Measurements from ENCODE around the gene TOB2.
"Not testable (repeated sequence)": the region's sequence is repeated elsewhere in the genome, so short reads cannot be mapped to it uniquely, and the experiment has no call there.

Gene TOB2

DNA sequence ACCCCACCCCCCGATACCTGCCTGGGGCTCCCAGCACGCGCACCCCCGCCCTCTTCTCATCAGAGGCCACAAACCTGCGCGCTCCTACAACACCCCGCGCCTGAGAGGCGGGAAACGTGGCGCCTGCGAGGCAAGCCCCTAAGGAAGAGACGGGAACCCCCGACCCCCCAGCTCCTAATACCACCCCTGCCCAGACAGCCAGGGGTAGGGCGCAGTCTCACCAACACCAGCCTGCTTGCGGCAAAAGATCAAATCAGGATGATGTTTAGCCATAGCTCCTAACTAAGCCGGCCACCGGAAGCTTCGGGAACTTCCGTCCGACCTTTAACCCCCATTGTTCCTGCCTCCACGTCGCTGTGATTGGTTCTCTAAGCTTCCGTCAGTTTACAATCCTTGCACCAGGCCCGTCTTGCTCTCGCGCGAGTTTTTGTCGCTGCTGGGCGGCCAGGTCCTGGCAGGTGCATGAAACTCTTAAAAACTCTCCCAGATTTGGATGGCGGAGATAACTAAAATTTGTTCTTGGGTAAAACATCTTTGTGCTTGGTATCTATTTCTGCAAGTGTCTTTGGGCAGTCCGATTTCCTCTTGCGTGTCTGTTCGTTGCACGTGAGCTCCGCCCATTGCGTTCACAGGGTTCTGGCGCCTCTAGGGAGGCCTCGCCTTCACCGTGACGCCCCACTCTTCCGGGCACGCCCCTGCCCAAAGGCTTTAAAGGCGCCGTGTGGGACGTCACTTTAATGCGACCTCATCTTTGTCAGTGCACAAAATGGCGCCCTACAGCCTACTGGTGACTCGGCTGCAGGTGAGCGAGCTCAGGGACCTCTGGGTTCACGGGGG is 22.0 kb upstream of the TOB2 start, which contains the start of the genes ACO2 and PHF5A:
Gene ACO2 (plus strand): TSS at position 737 of the 837 bp plus-strand sequence. CDS start 30 bp downstream, at position 767.
Gene PHF5A (minus strand): TSS at position 312 of the 837 bp plus-strand sequence. CDS start 39 bp downstream, at position 273.
- TF ChIP-seq, protein P1, sequence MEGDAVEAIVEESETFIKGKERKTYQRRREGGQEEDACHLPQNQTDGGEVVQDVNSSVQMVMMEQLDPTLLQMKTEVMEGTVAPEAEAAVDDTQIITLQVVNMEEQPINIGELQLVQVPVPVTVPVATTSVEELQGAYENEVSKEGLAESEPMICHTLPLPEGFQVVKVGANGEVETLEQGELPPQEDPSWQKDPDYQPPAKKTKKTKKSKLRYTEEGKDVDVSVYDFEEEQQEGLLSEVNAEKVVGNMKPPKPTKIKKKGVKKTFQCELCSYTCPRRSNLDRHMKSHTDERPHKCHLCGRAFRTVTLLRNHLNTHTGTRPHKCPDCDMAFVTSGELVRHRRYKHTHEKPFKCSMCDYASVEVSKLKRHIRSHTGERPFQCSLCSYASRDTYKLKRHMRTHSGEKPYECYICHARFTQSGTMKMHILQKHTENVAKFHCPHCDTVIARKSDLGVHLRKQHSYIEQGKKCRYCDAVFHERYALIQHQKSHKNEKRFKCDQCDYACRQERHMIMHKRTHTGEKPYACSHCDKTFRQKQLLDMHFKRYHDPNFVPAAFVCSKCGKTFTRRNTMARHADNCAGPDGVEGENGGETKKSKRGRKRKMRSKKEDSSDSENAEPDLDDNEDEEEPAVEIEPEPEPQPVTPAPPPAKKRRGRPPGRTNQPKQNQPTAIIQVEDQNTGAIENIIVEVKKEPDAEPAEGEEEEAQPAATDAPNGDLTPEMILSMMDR (IDR thresholded peaks at IDR 0.05; ENCODE audit: low read depth, low read length, missing control alignments): no peak
- DNase-seq (ENCODE audit: low read depth): peak; percentile 97
- in situ Hi-C loops (cut with HindIII; ENCODE audit: low sequenced_read_pairs): no loop called here
- peak within 1 kb of the TSS; percentile 99 for H3K4me3 ChIP-seq (ENCODE audit: low read depth, low read length)

DNA sequence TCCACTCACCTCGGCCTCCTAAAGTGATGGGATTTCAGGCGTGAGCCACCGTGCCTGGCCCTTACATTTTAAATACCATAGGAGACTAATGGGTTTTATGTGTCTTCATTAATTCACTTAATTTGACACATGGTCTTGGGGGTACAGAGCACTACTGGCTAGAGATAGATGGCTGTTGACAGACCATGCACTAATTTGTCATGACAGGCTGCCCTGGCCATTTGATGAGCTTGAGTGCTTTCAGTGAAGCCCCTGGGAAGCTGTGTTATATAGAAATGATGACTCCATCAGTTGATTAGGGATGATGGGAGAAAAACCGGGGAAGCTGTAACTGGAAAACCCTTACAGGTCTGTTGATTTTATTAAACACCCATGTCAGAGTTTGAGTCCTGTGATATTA is 15.3 kb upstream of the TOB2 start:
- in situ Hi-C loops (cut with HindIII; ENCODE audit: low sequenced_read_pairs): no loop called here
- TF ChIP-seq, protein P1 (IDR thresholded peaks at IDR 0.05; ENCODE audit: low read depth, low read length, missing control alignments): no peak
- H3K4me3 ChIP-seq (ENCODE audit: low read depth, low read length): no peak overlapping the region
- no peak for DNase-seq (ENCODE audit: low read depth)

DNA sequence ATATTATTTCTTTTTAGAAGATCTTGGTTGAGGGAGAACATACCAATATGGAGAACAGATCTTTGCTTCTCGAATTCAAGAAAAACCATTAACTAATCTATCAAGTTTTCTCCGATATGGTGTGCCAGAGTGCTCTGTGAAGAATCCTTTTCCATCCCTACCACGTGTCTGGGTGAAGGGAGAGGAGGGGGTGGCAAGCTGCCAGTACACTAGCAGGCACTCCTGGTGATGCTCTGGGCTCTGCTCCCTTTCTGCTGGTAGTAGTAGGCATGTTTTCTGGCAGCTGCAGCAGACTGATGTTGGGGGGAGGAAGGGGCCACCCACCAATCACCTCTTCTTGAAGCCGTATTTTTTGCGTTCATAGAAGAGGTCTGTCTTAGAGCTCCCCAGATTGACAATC is 13.5 kb upstream of the TOB2 start:
- in situ Hi-C loops (cut with HindIII; ENCODE audit: low sequenced_read_pairs); H3K4me3 ChIP-seq (ENCODE audit: low read depth, low read length); DNase-seq (ENCODE audit: low read depth): not testable (repeated sequence)

DNA sequence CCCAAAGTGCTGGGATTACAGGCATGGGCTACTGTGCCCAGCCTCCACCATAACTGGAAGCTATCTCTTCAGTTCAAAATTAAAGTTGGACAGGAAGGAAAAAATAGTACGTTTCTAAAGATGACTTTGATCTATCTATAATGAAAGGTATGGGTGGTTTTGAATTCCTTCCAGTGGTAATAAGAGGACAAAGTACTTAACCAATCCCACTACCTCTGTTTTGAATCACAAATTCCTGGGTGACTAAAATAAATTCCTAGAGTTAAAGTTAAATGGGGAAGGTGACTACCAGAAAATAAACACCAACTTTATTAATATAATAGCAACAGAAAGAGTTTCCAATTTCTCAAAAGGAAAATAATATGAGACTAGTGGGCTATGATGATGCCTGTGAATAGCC is 12.8 kb upstream of the TOB2 start:
- DNase-seq (ENCODE audit: low read depth): no peak
- in situ Hi-C loops (cut with HindIII; ENCODE audit: low sequenced_read_pairs): no loop called here
- TF ChIP-seq, protein P1 (IDR thresholded peaks at IDR 0.05; ENCODE audit: low read depth, low read length, missing control alignments): no peak
- H3K4me3 ChIP-seq (ENCODE audit: low read depth, low read length): no peak overlapping the region

DNA sequence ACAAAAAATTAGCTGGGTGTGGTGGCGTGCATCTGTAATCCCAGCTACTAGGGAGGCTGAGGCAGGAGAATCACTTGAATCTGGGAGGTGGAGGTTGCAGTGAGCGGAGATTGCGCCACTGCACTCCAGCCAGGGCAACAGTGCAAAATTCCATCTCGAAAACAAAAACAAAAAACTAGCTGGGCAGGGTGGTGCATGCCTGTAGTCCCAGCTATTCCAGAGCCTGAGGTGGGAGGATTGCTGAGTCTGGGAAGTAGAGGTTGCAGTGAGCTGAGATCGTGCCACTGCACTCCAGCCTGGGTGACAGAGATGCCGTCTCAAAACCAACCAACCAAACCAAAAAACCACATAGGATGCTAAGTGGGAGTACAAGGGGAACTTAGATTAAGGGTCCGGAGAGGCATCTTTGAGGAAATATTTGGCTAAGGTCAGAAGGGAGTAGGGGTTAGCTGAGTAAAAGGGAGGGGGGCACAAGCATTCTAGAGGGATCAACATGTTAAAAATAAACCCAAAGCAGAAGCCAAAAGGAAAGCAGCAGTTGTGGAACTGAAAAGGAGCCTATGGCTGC is 11.6 kb upstream of the TOB2 start:
- in situ Hi-C loops (cut with HindIII; ENCODE audit: low sequenced_read_pairs): no loop called here
- TF ChIP-seq, protein P1 (IDR thresholded peaks at IDR 0.05; ENCODE audit: low read depth, low read length, missing control alignments): no peak
- no peak for DNase-seq (ENCODE audit: low read depth)
- H3K4me3 ChIP-seq (ENCODE audit: low read depth, low read length): no peak overlapping the region

DNA sequence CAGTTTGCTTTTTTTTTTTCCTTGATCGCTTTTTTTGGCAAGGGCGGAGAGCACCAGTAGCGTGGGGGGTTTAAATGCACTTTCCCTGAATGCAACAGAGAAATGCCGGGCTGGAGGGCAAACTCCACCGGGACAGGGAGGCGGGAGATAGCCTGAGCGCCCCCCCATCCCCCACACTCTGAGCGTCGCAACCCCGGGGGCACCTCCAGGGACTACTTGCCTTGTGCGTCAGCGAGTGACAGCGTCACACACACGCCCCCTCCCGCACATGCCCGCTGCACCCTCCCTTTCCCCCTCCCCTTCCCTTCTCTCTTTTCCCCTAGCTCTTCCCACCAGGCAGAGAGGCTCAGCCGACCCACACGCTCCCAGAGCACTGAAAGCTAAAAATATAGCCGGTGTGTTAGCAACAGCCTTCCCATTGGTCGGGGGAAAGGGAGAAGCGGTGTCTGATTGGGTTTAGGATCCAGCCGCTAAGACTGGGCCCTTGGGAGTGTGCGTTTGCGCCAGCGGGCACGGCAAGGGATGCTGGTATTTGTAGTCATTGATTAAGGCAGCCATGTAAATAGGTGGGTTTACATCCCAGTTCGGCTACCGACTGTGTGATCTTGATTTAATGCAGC is 1.7 kb upstream of the TOB2 start:
- in situ Hi-C loops (cut with HindIII; ENCODE audit: low sequenced_read_pairs): loop anchor here (5.0 kb wide), 1 partner anchor 39 kb away; no protein-coding TSS in a partner anchor
- H3K4me3 ChIP-seq (ENCODE audit: low read depth, low read length): peak overlapping the region; percentile 100
- DNase-seq (ENCODE audit: low read depth): peak; percentile 99
- TF ChIP-seq, protein P1 (IDR thresholded peaks at IDR 0.05; ENCODE audit: low read depth, low read length, missing control alignments): no peak

Measured in astrocyte of the cerebellum (primary cell).